ENCODE data around the gene ZIM2. TPM values are rescaled to one million over a fixed set of nuclear protein-coding genes. Genes with fewer than 3 reads are reported as not detected.

Gene ZIM2
- total and polyA plus RNA-seq, 2 of the 4 experiments (the other 2 are of a cell fraction), result not detected

DNA sequence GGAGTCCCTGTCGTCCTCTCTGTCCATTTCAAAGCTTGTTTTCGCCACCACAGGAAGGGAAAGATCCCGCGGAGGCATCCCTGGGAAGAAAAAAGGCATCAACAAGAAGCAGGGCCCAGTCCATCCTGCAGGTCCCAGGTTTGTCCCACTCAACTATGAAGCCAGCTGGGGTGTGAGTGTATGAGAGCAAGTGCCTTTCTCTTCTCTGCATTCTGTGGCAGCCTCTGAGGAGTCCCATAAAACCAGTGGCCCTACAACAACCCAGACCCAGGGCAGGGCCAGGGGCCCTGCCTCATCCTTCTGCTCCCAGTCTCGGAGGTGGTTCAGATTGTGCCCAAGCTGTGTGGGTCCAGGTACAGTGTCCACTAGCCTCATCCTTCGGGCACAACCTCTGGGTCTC, 18.9 kb downstream of the ZIM2 start:
- no peak overlapping the region for H2BK120ac ChIP-seq (ENCODE audit: low read depth, low read length)
- no peaks in the 10 kb centered on the region for H3K79me1 ChIP-seq (ENCODE audit: low read depth in 1 of 2, low read length in 2 of 2)
- no peak overlapping the region for H3K4me3 ChIP-seq (ENCODE audit: insufficient read depth, low read depth, low read length)
- POLR2A ChIA-PET (ENCODE audit: unreplicated experiment), result no interaction called here
- H3K27me3 ChIP-seq (ENCODE audit: control insufficient read depth, insufficient read depth, low read length), result no peaks in the 10 kb centered on the region
- no peaks in the 10 kb centered on the region for H3K9me1 ChIP-seq (ENCODE audit: insufficient read depth, low read length)
- CTCF ChIA-PET, result no interaction called here
- H2BK20ac ChIP-seq (ENCODE audit: low read depth, low read length), result no peak overlapping the region
- H4K8ac ChIP-seq (ENCODE audit: low read depth in 2 of 2, low read length in 2 of 2), result no peak overlapping the region
- dilution Hi-C loops (cut with HindIII; ENCODE audit: low sequenced_read_pairs, unreplicated experiment) (no loop called here), in situ Hi-C loops (cut with MboI; ENCODE audit: low sequenced_read_pairs) (no loop called here), intact Hi-C loops (cut with micrococcal nuclease) (no loop called here)
- H2AK9ac ChIP-seq (replicated peaks; ENCODE audit: low read depth, low read length, poor library complexity), result no peak overlapping the region
- no peaks in the 10 kb centered on the region for H3K4me1 ChIP-seq (ENCODE audit: control insufficient read depth, insufficient read depth, low read length)
- H3K9me3 ChIP-seq (ENCODE audit: control insufficient read depth, insufficient read depth, low read length), result peaks cover 61% of the 10 kb centered on the region
- ATAC-seq (ENCODE audit: low read depth), result no peak
- no peak overlapping the region for H3K27ac ChIP-seq (ENCODE audit: insufficient read depth, low read length)
- H2BK5ac ChIP-seq (ENCODE audit: low read depth, low read length, poor library complexity, severe bottlenecking), result no peak overlapping the region
- H2AFZ ChIP-seq (replicated peaks; ENCODE audit: low read length, poor library complexity), result no peak overlapping the region
- no peak overlapping the region for H2AK5ac ChIP-seq (ENCODE audit: low read depth, low read length)
- no peak overlapping the region for H3K23ac ChIP-seq (ENCODE audit: low read depth, low read length)
- BruUV-seq (replicated peaks), result no TSS peak
- H4K5ac ChIP-seq (ENCODE audit: low read depth, low read length), result no peak overlapping the region
- no peak for DNase-seq
- 17% methylated on average over 1 of the region's 6 CpGs; no CpG with 5 or more reads in 1 of the 2 experiments for WGBS, 2 experiments (ENCODE audit: extremely low coverage in 2 of 2, insufficient read length in 1 of 2)
- no peak overlapping the region for H4K91ac ChIP-seq (ENCODE audit: insufficient read depth, low read depth, low read length)
- no peak overlapping the region for H3K4ac ChIP-seq (ENCODE audit: low read depth, low read length)
- H4K20me1 ChIP-seq (ENCODE audit: insufficient read depth, low read length), result no peaks in the 10 kb centered on the region
- H3K18ac ChIP-seq (ENCODE audit: low read depth, low read length), result no peak overlapping the region
- no peak overlapping the region for H3K14ac ChIP-seq (replicated peaks; ENCODE audit: low read depth, low read length)
- H3K9ac ChIP-seq (ENCODE audit: low read depth, low read length), result no peak overlapping the region
- no peak overlapping the region for H3K56ac ChIP-seq (ENCODE audit: extremely low read depth, insufficient read depth, low read length)
- H2BK15ac ChIP-seq (ENCODE audit: low read depth, low read length), result no peak overlapping the region
- no peaks in the 10 kb centered on the region for H3K36me3 ChIP-seq (ENCODE audit: control insufficient read depth, insufficient read depth, low read length)
- no peak for TF ChIP-seq FOS (IDR thresholded peaks at IDR 0.05; ENCODE audit: low read depth, low read length)
- TF ChIP-seq SMC3 (IDR thresholded peaks at IDR 0.05; ENCODE audit: low read depth, low read length), result no peak
- TF ChIP-seq POLR2A (IDR thresholded peaks at IDR 0.05; ENCODE audit: low read depth, low read length), result no peak
- TF ChIP-seq, protein P1, sequence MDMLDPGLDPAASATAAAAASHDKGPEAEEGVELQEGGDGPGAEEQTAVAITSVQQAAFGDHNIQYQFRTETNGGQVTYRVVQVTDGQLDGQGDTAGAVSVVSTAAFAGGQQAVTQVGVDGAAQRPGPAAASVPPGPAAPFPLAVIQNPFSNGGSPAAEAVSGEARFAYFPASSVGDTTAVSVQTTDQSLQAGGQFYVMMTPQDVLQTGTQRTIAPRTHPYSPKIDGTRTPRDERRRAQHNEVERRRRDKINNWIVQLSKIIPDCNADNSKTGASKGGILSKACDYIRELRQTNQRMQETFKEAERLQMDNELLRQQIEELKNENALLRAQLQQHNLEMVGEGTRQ (IDR thresholded peaks at IDR 0.05; ENCODE audit: low read depth, low read length), result no peak
- TF ChIP-seq MXI1 (IDR thresholded peaks at IDR 0.05; ENCODE audit: borderline replicate concordance, low read depth, low read length), result no peak
- TF ChIP-seq RAD21 (IDR thresholded peaks at IDR 0.05; ENCODE audit: low read length), result no peak
- TF ChIP-seq RFX5 (IDR thresholded peaks at IDR 0.05; ENCODE audit: low read depth, low read length), result no peak
- TF ChIP-seq, protein P2, sequence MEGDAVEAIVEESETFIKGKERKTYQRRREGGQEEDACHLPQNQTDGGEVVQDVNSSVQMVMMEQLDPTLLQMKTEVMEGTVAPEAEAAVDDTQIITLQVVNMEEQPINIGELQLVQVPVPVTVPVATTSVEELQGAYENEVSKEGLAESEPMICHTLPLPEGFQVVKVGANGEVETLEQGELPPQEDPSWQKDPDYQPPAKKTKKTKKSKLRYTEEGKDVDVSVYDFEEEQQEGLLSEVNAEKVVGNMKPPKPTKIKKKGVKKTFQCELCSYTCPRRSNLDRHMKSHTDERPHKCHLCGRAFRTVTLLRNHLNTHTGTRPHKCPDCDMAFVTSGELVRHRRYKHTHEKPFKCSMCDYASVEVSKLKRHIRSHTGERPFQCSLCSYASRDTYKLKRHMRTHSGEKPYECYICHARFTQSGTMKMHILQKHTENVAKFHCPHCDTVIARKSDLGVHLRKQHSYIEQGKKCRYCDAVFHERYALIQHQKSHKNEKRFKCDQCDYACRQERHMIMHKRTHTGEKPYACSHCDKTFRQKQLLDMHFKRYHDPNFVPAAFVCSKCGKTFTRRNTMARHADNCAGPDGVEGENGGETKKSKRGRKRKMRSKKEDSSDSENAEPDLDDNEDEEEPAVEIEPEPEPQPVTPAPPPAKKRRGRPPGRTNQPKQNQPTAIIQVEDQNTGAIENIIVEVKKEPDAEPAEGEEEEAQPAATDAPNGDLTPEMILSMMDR (conservative IDR thresholded peaks at IDR 0.05; ENCODE audit: low read depth, low read length), result no peak
- TF ChIP-seq, protein P3, sequence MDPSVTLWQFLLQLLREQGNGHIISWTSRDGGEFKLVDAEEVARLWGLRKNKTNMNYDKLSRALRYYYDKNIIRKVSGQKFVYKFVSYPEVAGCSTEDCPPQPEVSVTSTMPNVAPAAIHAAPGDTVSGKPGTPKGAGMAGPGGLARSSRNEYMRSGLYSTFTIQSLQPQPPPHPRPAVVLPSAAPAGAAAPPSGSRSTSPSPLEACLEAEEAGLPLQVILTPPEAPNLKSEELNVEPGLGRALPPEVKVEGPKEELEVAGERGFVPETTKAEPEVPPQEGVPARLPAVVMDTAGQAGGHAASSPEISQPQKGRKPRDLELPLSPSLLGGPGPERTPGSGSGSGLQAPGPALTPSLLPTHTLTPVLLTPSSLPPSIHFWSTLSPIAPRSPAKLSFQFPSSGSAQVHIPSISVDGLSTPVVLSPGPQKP (IDR thresholded peaks at IDR 0.05; ENCODE audit: borderline replicate concordance, low read depth, low read length), result no peak
- TF ChIP-seq MAZ (IDR thresholded peaks at IDR 0.05; ENCODE audit: borderline replicate concordance, low read depth, low read length), result no peak
- TF ChIP-seq NFE2L2 (IDR thresholded peaks at IDR 0.05; ENCODE audit: low read depth, low read length), result no peak
- no peak overlapping the region for H3K4me2 ChIP-seq (ENCODE audit: low read depth, low read length)

All from IMR-90 (cell line).